ENCODE measurements around the gene CABP2. TPM values are rescaled to one million over a fixed set of nuclear protein-coding genes. Genes with fewer than 3 reads are reported as not detected.

Gene CABP2
- polyA plus RNA-seq, 1 of the 3 experiments (the other 2 are of a cell fraction): not detected

DNA sequence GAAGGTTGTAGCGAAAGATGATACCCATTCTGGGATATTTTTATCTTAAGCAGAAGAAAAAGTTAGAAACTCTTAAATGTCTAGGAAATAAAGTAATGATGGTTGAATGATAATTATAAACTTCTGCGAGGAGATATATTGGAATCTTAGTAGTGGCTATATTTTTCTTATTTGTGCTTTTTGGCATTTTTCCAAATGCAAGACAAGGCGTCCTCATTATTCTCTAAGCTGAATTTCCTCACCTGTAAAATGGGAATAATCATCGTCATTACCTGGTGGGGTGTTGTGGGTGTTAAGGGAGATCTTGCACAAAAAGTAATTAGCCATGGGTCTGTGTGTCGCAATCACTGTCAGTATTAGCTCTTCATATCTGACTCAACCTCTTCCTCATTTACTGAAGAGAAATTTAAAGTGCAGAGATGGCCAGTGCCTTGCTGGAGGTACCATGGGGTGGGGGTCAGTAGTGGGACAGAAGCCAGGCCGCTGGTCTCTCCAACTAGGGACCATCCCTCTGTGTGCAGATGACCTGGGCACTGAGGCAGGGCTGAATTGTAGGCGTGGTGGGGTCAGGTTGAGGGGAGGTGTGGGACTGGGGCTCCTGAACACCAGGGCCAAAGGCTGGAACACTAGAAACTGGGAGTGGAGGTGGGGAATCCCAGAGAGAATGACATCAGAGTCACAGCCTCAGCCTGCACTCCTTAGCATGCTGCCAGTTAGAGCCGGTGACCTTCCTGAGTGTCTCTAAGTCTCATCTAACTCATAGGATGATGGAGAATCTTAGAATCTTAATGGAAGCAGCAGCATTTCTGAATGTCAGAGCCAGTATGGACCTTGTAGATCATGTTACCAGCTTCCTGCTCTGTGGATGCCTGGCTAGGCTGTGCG lies 22.2 kb downstream of the CABP2 start (continued):
- TF ChIP-seq FOXJ3 (CRISPR knock-in tag; IDR thresholded peaks at IDR 0.05) (no peak), SMC3 (IDR thresholded peaks at IDR 0.05; ENCODE audit: low read depth, low read length) (no peak), GABPA (IDR thresholded peaks at IDR 0.05; ENCODE audit: low read depth) (no peak), MEF2A (IDR thresholded peaks at IDR 0.05; ENCODE audit: borderline replicate concordance, low read depth) (no peak)
- TF ChIP-seq, protein P1, sequence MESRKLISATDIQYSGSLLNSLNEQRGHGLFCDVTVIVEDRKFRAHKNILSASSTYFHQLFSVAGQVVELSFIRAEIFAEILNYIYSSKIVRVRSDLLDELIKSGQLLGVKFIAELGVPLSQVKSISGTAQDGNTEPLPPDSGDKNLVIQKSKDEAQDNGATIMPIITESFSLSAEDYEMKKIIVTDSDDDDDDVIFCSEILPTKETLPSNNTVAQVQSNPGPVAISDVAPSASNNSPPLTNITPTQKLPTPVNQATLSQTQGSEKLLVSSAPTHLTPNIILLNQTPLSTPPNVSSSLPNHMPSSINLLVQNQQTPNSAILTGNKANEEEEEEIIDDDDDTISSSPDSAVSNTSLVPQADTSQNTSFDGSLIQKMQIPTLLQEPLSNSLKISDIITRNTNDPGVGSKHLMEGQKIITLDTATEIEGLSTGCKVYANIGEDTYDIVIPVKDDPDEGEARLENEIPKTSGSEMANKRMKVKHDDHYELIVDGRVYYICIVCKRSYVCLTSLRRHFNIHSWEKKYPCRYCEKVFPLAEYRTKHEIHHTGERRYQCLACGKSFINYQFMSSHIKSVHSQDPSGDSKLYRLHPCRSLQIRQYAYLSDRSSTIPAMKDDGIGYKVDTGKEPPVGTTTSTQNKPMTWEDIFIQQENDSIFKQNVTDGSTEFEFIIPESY (IDR thresholded peaks at IDR 0.05; ENCODE audit: borderline replicate concordance, low read depth): no peak

DNA sequence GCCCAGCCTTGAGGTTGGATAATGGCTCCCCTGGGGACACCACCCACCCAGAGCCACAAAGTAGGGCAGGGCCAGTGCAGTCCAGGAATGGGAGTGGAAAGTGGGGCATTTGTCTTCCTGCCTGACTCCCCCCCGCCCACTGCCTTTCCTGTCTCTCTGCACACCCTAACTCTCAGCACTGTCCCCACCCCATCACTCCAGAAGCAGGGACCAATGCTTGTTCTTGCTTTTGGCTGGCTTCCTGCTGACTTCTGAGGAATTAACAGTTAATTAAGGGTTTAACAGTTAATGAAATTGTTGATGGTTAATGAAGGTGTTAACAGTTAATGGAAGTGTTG lies 22.8 kb downstream of the CABP2 start:
- Histone ChIP-seq H3K9ac (no peak overlapping the region), H3K27ac (ENCODE audit: low read depth in 2 of 2, low read length in 1 of 2) (no peak overlapping the region), H3K9me2 (no peaks in the 10 kb centered on the region), H4K20me1 (ENCODE audit: insufficient read depth) (peaks cover 13% of the 10 kb centered on the region), H2AFZ (ENCODE audit: low read depth) (no peak overlapping the region), H3K36me3 (replicated peaks in 1 of 2; ENCODE audit: control insufficient read depth in 1 of 2, insufficient read depth in 2 of 2, low read length in 1 of 2) (peaks cover 10 to 13% of the 10 kb centered on the region in 2 experiments), H3K4me2 (no peak overlapping the region), H3K27me3 (ENCODE audit: insufficient read depth) (no peaks in the 10 kb centered on the region), H3K4me3 (ENCODE audit: low read depth in 2 of 2, low read length in 1 of 2) (no peak overlapping the region), H3K4me1 (ENCODE audit: control insufficient read depth in 1 of 2, insufficient read depth in 2 of 2, low read depth in 1 of 2, low read length in 1 of 2) (peaks cover 2 to 10% of the 10 kb centered on the region in 2 experiments), H3K9me3 (no peaks in the 10 kb centered on the region), H3F3A (replicated peaks; ENCODE audit: insufficient read depth) (peaks cover 3% of the 10 kb centered on the region), H3K79me2 (ENCODE audit: insufficient read depth) (peaks cover 14% of the 10 kb centered on the region)
- CTCF ChIA-PET: interaction anchor here (1.1 kb wide), 1 partner anchor 99 kb away, joined by 3 read pairs; the partner anchor contains the start of gene PPP1CA
- DNase-seq: no peak
- POLR2A ChIA-PET: interaction anchor here (1.1 kb wide), 1 partner anchor 9 kb away, joined by 5 read pairs; no protein-coding TSS in a partner anchor
- WGBS (ENCODE audit: low lambda C conversion rate): 90% methylated on average over 1 of the region's 1 CpG
- TF ChIP-seq MXI1 (IDR thresholded peaks at IDR 0.05; ENCODE audit: low read depth, low read length) (no peak), RXRA (IDR thresholded peaks at IDR 0.05; ENCODE audit: borderline replicate concordance, low read depth) (no peak), TEAD4 (IDR thresholded peaks at IDR 0.05; ENCODE audit: borderline replicate concordance, insufficient read depth) (no peak), EP300 (IDR thresholded peaks at IDR 0.05; ENCODE audit: borderline replicate concordance in 1 of 2, low read depth in 1 of 2, low read length in 1 of 2) (no peak), MEF2A (IDR thresholded peaks at IDR 0.05; ENCODE audit: borderline replicate concordance, low read depth) (no peak), RFX5 (IDR thresholded peaks at IDR 0.05; ENCODE audit: low read length) (no peak), CHD2 (IDR thresholded peaks at IDR 0.05; ENCODE audit: low read length, partially characterized antibody) (no peak), TCF12 (IDR thresholded peaks at IDR 0.05) (no peak), ELF1 (IDR thresholded peaks at IDR 0.05) (no peak), YY1 (IDR thresholded peaks at IDR 0.05; ENCODE audit: low read depth) (no peak), TAF1 (IDR thresholded peaks at IDR 0.05; ENCODE audit: borderline replicate concordance, low read depth, low read length) (no peak)
- TF ChIP-seq, protein P2, sequence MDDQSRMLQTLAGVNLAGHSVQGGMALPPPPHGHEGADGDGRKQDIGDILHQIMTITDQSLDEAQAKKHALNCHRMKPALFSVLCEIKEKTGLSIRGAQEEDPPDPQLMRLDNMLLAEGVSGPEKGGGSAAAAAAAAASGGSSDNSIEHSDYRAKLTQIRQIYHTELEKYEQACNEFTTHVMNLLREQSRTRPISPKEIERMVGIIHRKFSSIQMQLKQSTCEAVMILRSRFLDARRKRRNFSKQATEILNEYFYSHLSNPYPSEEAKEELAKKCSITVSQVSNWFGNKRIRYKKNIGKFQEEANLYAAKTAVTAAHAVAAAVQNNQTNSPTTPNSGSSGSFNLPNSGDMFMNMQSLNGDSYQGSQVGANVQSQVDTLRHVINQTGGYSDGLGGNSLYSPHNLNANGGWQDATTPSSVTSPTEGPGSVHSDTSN (IDR thresholded peaks at IDR 0.05): no peak
- TF ChIP-seq, protein P3, sequence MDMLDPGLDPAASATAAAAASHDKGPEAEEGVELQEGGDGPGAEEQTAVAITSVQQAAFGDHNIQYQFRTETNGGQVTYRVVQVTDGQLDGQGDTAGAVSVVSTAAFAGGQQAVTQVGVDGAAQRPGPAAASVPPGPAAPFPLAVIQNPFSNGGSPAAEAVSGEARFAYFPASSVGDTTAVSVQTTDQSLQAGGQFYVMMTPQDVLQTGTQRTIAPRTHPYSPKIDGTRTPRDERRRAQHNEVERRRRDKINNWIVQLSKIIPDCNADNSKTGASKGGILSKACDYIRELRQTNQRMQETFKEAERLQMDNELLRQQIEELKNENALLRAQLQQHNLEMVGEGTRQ (IDR thresholded peaks at IDR 0.05; ENCODE audit: borderline replicate concordance, low read depth, low read length): no peak
- TF ChIP-seq, protein P1 (IDR thresholded peaks at IDR 0.05; ENCODE audit: borderline replicate concordance, low read depth): no peak
- TF ChIP-seq, protein P4, sequence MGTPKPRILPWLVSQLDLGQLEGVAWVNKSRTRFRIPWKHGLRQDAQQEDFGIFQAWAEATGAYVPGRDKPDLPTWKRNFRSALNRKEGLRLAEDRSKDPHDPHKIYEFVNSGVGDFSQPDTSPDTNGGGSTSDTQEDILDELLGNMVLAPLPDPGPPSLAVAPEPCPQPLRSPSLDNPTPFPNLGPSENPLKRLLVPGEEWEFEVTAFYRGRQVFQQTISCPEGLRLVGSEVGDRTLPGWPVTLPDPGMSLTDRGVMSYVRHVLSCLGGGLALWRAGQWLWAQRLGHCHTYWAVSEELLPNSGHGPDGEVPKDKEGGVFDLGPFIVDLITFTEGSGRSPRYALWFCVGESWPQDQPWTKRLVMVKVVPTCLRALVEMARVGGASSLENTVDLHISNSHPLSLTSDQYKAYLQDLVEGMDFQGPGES (IDR thresholded peaks at IDR 0.05; ENCODE audit: low read depth, low read length): no peak
